Measurements from ENCODE around the gene B3GNT3.

The B3GNT3 gene

DNA sequence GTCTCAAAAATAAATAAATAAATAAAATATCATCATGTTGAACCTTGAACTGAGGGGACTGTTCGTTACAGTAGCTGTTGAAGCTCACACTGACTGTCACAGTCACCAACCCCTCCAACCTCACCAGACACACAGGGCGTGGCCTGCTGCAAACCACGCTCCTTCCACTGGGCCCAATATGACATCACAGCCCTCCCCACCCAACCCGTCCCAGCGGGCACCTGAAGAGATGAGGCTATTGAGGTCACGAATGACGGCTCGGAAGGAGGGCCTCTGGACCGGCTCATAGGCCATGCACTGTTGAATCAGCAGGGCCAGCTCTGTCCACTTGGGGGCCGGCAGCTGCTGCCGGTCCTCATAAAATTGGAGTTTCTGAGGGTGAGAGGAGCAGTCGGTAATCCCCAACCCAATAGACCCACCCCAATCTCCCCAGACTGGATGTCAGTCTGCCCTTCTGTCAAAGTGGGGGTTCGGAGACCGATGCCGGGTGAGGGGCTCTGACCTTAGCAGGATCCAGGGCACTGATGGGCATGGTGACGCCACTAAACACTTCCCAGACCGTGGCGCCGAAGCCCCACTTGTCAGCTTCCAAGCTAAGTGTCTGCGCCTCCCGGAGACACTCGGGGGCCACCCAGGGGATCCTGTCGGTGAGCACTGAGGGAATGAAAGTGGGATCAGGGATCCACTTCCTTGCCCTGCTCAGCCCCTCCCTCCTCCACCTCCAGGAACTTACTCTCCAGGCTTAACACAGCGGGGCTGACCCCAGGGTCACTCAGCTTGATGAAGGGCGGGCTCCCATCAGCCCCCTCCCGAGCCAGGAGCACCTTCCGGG, 39.6 kb downstream of the B3GNT3 start:
- no peak for DNase-seq (ENCODE audit: low read depth in 2 of 2)

DNA sequence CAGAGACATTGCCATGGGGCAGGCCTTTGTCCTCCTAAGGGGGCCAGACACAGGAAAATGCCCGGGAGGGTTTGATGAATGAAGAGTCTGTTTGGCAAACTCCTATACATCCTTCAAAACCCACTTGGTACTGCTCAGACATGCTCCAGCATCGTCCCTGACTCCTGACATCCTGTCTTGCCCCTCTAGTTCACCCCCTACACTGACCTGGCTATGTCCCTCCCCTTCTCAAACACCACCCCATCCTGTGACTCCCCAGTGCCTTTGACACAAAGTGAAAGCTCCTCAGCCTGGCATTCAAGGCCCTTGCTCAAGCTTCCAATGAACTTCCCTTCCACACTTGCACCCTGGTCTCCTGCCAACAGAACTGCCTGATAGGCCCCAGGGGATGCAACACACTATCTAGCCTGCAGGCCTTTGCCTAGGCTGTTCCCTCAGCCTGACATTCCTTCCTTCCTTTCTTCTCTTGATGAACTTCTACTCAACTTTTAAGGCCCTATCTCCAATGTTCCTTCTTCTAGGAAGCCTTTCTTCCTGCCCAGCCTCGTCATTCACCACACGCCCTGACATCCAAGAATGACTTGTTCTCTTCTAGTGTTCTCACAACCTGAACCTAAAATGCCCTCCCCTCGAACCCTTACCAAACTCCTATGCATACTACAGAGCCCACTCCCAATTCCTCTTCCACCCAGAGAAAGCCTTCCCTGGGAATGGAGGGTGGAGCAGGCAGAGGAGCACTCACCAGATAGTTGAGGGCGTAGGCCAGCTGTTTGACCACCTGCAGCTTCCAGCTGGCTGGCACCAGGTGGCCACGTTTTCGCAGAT, 40.5 kb downstream of the B3GNT3 start:
- no peak for DNase-seq (ENCODE audit: low read depth in 2 of 2)

DNA sequence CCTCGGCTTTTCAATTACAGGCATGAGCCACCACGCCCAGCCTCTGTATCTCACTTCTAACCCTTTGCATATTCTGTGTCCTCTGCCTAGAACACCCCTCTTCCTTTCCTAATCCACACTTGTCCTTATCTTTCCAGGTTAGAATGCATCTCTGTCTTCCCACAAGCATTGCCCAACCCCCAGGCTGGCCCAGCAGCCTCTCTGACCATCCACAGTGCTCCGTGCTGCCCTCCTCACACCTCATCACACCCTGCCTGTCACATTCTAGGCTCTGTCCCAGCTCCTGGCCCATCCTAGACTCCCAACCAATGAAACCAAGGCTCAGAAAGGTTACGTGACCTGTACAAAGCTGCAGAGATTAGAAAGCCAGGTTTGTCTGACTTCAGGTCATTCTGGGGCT, 41.6 kb downstream of the B3GNT3 start:
- DNase-seq (ENCODE audit: low read depth in 2 of 2), result no peak

GRCh38 chr19:17837972-17838371, 43.0 kb downstream of the B3GNT3 start:
- no peak for DNase-seq (ENCODE audit: low read depth in 2 of 2)

GRCh38 chr19:17840019-17840418, 45.1 kb downstream of the B3GNT3 start:
- DNase-seq (ENCODE audit: low read depth in 2 of 2), result no peak

- no peak for DNase-seq (ENCODE audit: low read depth in 2 of 2)
Measured at GRCh38 chr19:17841371-17841809, 46.5 kb downstream of the B3GNT3 start.

- no peak for DNase-seq (ENCODE audit: low read depth in 2 of 2)
Measured at GRCh38 chr19:17841810-17842662, 47.1 kb downstream of the B3GNT3 start.

DNA sequence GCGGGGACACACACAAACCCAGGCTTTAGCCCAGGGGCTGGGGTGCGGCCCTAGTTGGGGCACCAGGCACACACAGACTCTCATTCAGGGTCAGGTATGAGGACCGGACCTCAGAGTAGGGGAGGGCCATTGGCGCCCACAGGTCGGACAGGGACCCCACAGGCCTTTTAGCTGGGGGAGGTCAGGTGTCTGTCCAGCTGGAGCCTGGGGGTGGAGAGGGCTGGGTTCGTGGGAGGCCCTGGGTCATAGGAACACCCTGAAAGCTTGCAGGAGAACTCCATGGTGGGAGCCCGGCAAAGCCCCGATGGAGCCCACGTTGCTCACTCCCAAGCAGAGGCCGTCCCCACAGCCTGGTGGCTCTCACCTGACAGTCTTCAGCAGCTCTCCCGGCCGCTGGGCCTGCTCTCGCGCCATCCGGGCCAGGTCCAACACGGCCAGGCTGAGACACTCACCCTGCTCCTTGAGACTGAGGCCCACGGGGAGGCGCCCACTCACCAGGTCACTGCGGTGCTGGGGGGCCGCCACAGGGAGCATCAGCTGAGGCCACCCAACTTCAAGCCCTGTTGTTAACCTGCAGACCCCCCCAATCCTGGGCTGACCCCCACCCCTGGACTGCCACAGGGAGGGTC, 47.8 kb downstream of the B3GNT3 start:
- no peak for DNase-seq (ENCODE audit: low read depth in 2 of 2)

DNA sequence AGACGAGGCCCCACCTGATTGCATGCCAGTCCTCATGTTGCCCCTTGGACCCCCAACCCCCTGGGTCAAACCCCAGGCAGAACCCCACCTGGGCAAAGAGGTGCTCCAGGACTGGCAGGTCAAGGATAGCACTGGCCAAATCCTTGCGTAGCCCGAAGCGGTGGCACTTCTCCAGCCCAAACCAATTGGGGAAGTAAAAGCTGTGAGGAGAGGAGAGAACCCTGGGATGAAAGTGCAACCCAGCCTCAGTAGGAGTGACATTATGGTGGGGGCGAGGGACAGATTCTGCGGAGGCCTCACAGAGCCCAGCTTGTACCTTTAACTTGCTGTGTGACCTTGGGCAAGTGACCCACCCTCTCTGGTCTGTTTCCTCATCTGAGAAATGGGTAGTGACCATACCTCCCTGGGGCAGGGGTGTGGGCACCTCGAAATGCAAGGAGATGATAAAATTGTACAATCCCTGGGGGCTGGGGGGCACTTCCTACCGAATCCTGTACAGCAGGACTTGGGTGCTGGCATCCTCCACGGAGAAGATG, 48.4 kb downstream of the B3GNT3 start:
- DNase-seq (ENCODE audit: low read depth in 2 of 2), result no peak

DNA sequence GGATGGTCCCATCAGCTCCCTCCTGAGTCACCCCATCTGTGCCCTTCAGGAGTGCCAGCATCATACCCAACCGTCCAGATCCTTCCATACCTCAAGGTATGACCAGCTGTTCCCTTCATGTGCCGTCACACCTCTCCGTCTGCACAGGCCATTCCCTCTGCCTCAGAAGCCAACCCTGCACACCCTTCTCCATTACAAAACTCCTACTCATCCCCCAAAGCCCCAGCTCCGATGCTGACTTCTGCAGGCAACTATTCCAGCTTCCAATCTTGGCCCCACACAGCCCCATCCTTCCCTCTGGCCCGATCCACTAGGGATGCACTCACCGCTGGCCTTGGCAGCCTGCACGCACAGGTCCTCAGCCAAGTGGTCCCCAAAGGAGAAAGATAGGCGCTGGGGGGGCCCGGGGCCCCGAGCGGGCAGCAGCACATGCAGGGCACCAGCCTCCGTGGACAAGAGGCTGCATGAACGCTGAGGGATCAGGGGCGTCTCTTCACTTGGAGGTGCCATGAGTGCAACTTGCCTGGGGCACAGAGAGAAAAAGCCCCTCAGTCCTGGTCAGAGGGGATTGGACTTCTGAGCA, 49.1 kb downstream of the B3GNT3 start:
- no peak for DNase-seq (ENCODE audit: low read depth in 2 of 2)

GRCh38 chr19:17846146-17846545, 51.2 kb downstream of the B3GNT3 start:
- no peak for DNase-seq (ENCODE audit: low read depth in 2 of 2)

GRCh38 chr19:17847538-17848366, 52.8 kb downstream of the B3GNT3 start, which contains the start of gene JAK3:
JAK3 (minus strand) TSS chr19:17847982; CDS start chr19:17844417, 3,565 bp downstream.
- peak; percentile 67 to 77 for DNase-seq (ENCODE audit: low read depth in 2 of 2)

GRCh38 chr19:17848595-17849292, 53.8 kb downstream of the B3GNT3 start:
- DNase-seq (ENCODE audit: low read depth in 2 of 2), result no peak

DNA sequence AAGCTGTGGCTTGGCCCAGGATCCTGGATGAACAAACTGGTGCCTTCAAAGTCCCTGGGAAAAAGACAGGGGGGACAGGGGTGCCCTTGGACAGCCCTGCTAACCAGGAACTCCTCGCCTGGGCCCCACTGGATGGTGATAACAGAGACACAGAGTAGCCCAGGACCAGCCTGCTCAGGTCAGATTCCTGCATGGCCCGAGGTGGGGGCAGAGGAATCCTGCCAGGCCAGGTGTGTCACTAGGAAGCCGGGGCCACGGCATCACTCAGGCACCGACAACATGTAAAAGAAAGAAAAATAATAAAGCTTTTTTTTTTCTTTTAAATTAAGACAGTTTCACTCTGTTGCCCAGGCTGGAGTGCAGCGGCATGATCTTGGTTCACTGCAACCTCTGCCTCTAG, 59.1 kb downstream of the B3GNT3 start:
- no peak for DNase-seq (ENCODE audit: low read depth in 2 of 2)

DNA sequence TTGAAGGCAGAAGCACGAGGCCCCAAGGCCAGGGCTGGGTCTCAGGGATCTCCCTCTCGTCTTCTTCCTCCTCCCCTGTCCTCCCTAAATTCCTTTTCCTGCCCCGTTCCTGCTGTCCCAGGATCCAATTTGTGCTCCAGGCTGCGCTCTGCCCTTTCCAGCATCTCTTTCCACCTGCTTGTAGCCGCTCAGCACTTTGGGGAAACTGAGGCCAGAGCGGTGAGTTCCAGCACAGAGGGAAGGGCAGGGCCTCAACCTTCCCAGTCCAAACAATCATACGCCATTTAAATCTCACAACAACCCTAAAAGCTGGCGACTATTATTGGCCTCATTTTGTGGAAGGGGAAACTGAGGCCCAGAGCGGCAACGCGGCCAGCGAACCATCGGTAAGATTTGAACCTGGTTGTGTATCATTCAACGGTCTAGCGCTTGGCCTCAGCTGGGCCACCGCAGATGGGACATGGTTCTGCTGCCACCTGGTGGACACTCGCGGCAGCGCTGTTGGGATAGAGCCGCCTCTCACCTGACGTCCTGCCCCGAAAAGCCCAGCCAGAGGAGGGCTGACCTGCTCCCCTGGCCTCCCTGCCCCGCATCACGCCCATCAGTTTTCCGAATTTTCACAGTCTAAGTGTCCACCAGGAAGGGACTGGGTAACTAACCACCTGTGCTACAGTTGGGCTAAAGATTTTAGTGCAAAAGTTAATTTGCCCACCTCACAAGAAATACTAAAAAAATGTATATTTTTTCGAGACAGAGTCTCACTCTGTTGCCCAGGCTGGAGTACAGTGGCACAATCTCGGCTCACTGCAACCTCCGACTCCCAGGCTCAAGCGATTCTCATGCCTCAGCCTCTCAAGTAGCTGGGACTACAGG, 60.6 kb downstream of the B3GNT3 start:
- peak; percentile 86 to 94 for DNase-seq (ENCODE audit: low read depth in 2 of 2)

GRCh38 chr19:17859533-17860330, 64.8 kb downstream of the B3GNT3 start, which contains the start of gene RPL18A:
RPL18A (plus strand) TSS chr19:17859910; CDS start chr19:17859957, 47 bp downstream.
- DNase-seq (ENCODE audit: low read depth in 2 of 2), result peak; percentile 94 to 98

DNA sequence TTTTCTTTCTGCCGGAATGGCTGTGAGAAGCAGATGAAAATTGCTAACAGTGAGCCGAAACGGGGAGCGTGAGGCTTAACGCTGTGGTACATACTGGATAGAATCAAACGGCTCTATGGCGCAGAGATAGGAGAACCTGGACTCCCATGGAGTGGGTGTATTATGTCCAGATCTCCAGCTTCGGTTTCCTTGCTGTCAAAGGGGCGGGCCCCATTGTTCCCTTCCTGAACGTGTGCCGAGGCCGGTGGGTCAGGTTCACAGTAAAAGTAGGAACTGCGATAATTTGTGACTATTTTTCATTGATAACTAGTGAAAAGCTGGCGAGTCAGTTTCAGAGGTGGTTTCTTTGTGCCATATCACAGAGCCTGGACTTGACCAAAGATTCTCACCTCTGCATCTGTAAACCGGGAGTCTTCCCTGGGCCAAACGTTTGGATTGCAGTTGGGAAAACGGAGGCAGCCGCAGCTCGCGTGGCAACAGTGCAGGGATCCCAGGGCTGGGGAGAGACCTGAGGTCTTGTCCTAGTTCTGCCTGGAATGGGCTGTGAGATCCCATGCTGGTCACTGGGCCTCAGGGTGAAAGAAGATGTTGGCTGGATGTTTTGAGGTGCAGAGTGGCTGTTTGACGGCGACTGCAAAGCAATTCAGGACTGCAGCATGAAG, 65.5 kb downstream of the B3GNT3 start:
- no peak for DNase-seq (ENCODE audit: low read depth in 2 of 2)

Measured in stimulated activated CD8-positive, alpha-beta memory T cell treated with anti-CD3 and anti-CD28 coated beads, Interleukin-7, amount 100 ng/mL, for 1 hour (primary cell).